Stimulated activated CD4-positive, alpha-beta T cell treated with anti-CD3 and anti-CD28 coated beads, Interleukin-12 subunit alpha, Interleukin-12 subunit beta, amount 100 ng/mL, for 4 hours (primary cell): Measurements from ENCODE around the gene NKPD1.
"Not testable (repeated sequence)": the region's sequence is repeated elsewhere in the genome, so short reads cannot be mapped to it uniquely, and the experiment has no call there.

Experiments used
- DNase-seq: peaks from one replicate; pipeline ENCODE4 v3.0.0-alpha.2; 2020

NKPD1 gene

GRCh38 chr19:45139286-45140143 is 21.3 kb downstream of the NKPD1 start:
- DNase-seq: no peak

- DNase-seq: no peak
These were observed 22.5 kb downstream of the NKPD1 start for GRCh38 chr19:45138303-45138751.

- DNase-seq: no peak
These were observed 23.5 kb downstream of the NKPD1 start for GRCh38 chr19:45137179-45137761.

- no peak for DNase-seq
These were observed 24.1 kb downstream of the NKPD1 start for GRCh38 chr19:45136507-45137178.

GRCh38 chr19:45135176-45135885 is 25.5 kb downstream of the NKPD1 start:
- no peak for DNase-seq

- no peak for DNase-seq
These were observed 27.1 kb downstream of the NKPD1 start for GRCh38 chr19:45133661-45134060.

- DNase-seq: no peak
These were observed 29.7 kb downstream of the NKPD1 start for GRCh38 chr19:45130888-45131615.

GRCh38 chr19:45130236-45130635 is 30.5 kb downstream of the NKPD1 start:
- DNase-seq: no peak

- no peak for DNase-seq
These were observed 32.0 kb downstream of the NKPD1 start for GRCh38 chr19:45128806-45129205.

GRCh38 chr19:45128146-45128545 is 32.6 kb downstream of the NKPD1 start:
- no peak for DNase-seq

- DNase-seq: no peak
These were observed 34.1 kb downstream of the NKPD1 start for GRCh38 chr19:45126654-45127053.

GRCh38 chr19:45125975-45126493 is 34.7 kb downstream of the NKPD1 start:
- DNase-seq: peak; percentile 66

- no peak for DNase-seq
These were observed 35.4 kb downstream of the NKPD1 start for GRCh38 chr19:45125360-45125759.

GRCh38 chr19:45124021-45124420 is 36.8 kb downstream of the NKPD1 start:
- DNase-seq: no peak

GRCh38 chr19:45123440-45123850 is 37.3 kb downstream of the NKPD1 start:
- no peak for DNase-seq

GRCh38 chr19:45122832-45123231 is 38.0 kb downstream of the NKPD1 start:
- DNase-seq: no peak

- no peak for DNase-seq
These were observed 38.9 kb downstream of the NKPD1 start for GRCh38 chr19:45121827-45122345.

- DNase-seq: no peak
These were observed 41.2 kb downstream of the NKPD1 start for GRCh38 chr19:45119582-45119981.

- DNase-seq: not testable (repeated sequence)
These were observed 42.0 kb downstream of the NKPD1 start for GRCh38 chr19:45118591-45119355.

- DNase-seq: no peak
These were observed 42.7 kb downstream of the NKPD1 start for GRCh38 chr19:45118106-45118505.

- DNase-seq: no peak
These were observed 43.1 kb downstream of the NKPD1 start for GRCh38 chr19:45117671-45118070.
